ENCODE measurements around the gene IRX6.

- TF ChIP-seq CTCF (IDR thresholded peaks at IDR 0.05) (no peak), EZH2 (IDR thresholded peaks at IDR 0.05) (no peak), EZH2phosphoT487 (IDR thresholded peaks at IDR 0.05) (no peak)
Observed at GRCh38 chr16:55291847-55292246, 32.2 kb upstream of the IRX6 start.
